Measurements from ENCODE around the gene BARX1. TPM values are rescaled to one million over a fixed set of nuclear protein-coding genes. Genes with fewer than 3 reads are reported as not detected.
A peak's percentile ranks its signal among the peaks of the same experiment; 100 is the strongest.

The BARX1 gene
- total and polyA plus RNA-seq, 9 of the 15 experiments (the other 6 are each of a cell fraction or from before 2014, with no cell fraction given): 0.11 to 0.14 TPM; not detected in 7

DNA sequence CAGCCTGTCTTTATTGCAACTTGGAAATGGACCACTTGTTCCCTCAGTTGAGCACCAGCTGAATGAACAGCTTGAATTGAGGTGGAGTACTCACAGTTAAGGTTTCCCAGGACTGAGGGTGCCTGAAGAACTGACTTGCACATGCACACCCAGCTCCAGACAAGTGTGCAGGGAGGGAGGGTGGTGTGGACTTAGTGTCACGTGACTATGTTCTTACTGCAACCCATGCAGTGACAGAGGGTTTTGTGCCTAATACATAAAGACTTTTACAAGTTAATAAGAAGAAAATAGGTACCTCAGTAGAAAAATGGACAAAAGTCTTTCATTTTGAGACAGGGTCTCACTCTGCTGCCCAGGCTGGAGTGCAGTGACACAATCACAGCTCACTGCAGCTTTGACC is 18.0 kb downstream of the BARX1 start (continued):
- TF ChIP-seq HMGN3 (IDR thresholded peaks at IDR 0.05; ENCODE audit: borderline replicate concordance, extremely low read depth, insufficient read length, low read depth, low read length) (no peak), ESRRB (CRISPR knock-in tag; IDR thresholded peaks at IDR 0.05; ENCODE audit: borderline replicate concordance) (no peak), CBFA2T2 (conservative IDR thresholded peaks at IDR 0.05) (peak; percentile 20; the same call in 1 of the 2 replicates), U2AF1 (optimal IDR thresholded peaks at IDR 0.05; ENCODE audit: low read depth, low read length) (no peak), JUN (IDR thresholded peaks at IDR 0.05; ENCODE audit: borderline replicate concordance, low read depth, low read length) (no peak), JUN (CRISPR knock-in tag; IDR thresholded peaks at IDR 0.05; ENCODE audit: borderline replicate concordance) (no peak), TOE1 (IDR thresholded peaks at IDR 0.05; ENCODE audit: borderline replicate concordance) (peak; percentile 62; the same call in 1 of the 2 replicates), TOE1 (CRISPR knock-in tag; IDR thresholded peaks at IDR 0.05; ENCODE audit: borderline replicate concordance, low read depth) (no peak), NFYB (IDR thresholded peaks at IDR 0.05; ENCODE audit: extremely low read depth, insufficient read length) (no peak)
- TF ChIP-seq, protein P1, sequence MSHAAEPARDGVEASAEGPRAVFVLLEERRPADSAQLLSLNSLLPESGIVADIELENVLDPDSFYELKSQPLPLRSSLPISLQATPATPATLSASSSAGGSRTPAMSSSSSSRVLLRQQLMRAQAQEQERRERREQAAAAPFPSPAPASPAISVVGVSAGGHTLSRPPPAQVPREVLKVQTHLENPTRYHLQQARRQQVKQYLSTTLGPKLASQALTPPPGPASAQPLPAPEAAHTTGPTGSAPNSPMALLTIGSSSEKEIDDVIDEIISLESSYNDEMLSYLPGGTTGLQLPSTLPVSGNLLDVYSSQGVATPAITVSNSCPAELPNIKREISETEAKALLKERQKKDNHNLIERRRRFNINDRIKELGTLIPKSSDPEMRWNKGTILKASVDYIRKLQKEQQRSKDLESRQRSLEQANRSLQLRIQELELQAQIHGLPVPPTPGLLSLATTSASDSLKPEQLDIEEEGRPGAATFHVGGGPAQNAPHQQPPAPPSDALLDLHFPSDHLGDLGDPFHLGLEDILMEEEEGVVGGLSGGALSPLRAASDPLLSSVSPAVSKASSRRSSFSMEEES (CRISPR knock-in tag; IDR thresholded peaks at IDR 0.05): peak; percentile 87

DNA sequence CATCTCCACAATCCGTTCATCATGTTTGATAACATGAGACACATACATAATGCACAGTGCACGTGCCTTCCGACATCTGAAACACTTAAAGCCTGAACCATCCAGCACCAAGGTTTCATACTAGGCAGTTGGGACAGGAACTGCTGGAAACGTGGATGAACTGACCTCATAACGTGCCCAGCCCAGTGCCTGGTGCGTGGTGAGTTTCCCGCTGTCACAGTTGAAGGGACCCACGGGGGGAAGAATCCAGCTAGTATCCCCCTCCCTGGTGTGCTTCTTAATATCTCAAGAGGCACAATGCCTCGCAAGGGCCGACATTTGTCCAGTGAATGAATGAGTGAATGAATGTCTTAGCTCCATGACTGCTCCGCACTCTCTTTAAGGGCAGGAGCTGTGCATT is 23.2 kb downstream of the BARX1 start:
- DNase-seq (ENCODE audit: extremely low read depth in 1 of 4, low spot score in 3 of 4) (no peak), ATAC-seq (no peak), FAIRE-seq (no peak)
- no peak overlapping the region for H3K4me3 ChIP-seq
- no peaks in the 10 kb centered on the region for H3K9me3 ChIP-seq (replicated peaks; ENCODE audit: control insufficient read depth, insufficient read depth, low read depth, low read length)
- H3K27me3 ChIP-seq (ENCODE audit: control insufficient read depth in 2 of 2, insufficient read depth in 2 of 2, low read length in 2 of 2): peaks cover 20 to 67% of the 10 kb centered on the region in 2 experiments
- no peak overlapping the region for H3K27ac ChIP-seq (ENCODE audit: extremely low read depth, low read depth, low read length)
- H3K79me2 ChIP-seq (ENCODE audit: control insufficient read depth, insufficient read depth, low read length): no peaks in the 10 kb centered on the region
- no peaks in the 10 kb centered on the region; the same call in 1 of the 2 replicates for H4K20me1 ChIP-seq (replicated peaks; ENCODE audit: control insufficient read depth, insufficient read depth, low read length)
- peaks cover 9% of the 10 kb centered on the region for H3K9me1 ChIP-seq (ENCODE audit: control insufficient read depth, insufficient read depth, low read length)
- no peak overlapping the region for H2AFZ ChIP-seq (ENCODE audit: low read depth, low read length)
- no peak overlapping the region for H3K9ac ChIP-seq (ENCODE audit: insufficient read depth in 1 of 2, low read depth in 2 of 2, low read length in 2 of 2)
- no peaks in the 10 kb centered on the region for H3K36me3 ChIP-seq (ENCODE audit: control insufficient read depth, insufficient read depth, low read length)
- no peak overlapping the region for H3K4me2 ChIP-seq (ENCODE audit: insufficient read depth, low read length)
- 0% methylated on average over 11 of the region's 11 CpGs for WGBS (ENCODE audit: insufficient coverage, low coverage, missing lambda C conversion rate)
- no TSS peak for BruUV-seq (replicated peaks)
- ChIA-PET CTCF (ENCODE audit: low intra/inter-chr PET ratio) (no interaction called here), POLR2A (no interaction called here)
- intact Hi-C loops (cut with micrococcal nuclease): no loop called here
- in situ Hi-C loops (cut with MboI): no loop called here
- H3K4me1 ChIP-seq (replicated peaks in 1 of 2; ENCODE audit: control insufficient read depth in 2 of 2, insufficient read depth in 2 of 2, low read length in 2 of 2): no peaks in the 10 kb centered on the region
- TF ChIP-seq PRPF4 (IDR thresholded peaks at IDR 0.05; ENCODE audit: insufficient read depth, low read depth, low read length, poor library complexity, severe bottlenecking): no peak
